ENCODE data around the gene CATSPERB. TPM values are rescaled to one million over a fixed set of nuclear protein-coding genes. Genes with fewer than 3 reads are reported as not detected.

The CATSPERB gene
- total and polyA plus RNA-seq, 2 of the 8 experiments (the other 6 are each of a cell fraction or from before 2014, with no cell fraction given), result 0.11 to 0.30 TPM

GRCh38 chr14:91737619-91738018 is 5.7 kb upstream of the CATSPERB start:
- POLR2A ChIA-PET (ENCODE audit: partially characterized antibody), result interaction anchor here (0.6 kb wide), 1 partner anchor 10 kb away, joined by 3 read pairs; no protein-coding TSS in a partner anchor
- H3K9me3 ChIP-seq (ENCODE audit: insufficient read depth in 2 of 2, low read depth in 1 of 2, low read length in 1 of 2), result no peaks in the 10 kb centered on the region
- no peak overlapping the region for H2BK15ac ChIP-seq (ENCODE audit: low read length)
- no peak overlapping the region for H3K9ac ChIP-seq (replicated peaks in 1 of 4; ENCODE audit: extremely low read depth in 1 of 4, low read depth in 3 of 4, low read length in 3 of 4)
- no peak overlapping the region for H3K23ac ChIP-seq (ENCODE audit: insufficient read length)
- no peak overlapping the region for H3K18ac ChIP-seq (ENCODE audit: extremely low read depth, low read length)
- no peaks in the 10 kb centered on the region for H3K27me3 ChIP-seq (replicated peaks in 1 of 4; ENCODE audit: control insufficient read depth in 3 of 4, extremely low read depth in 1 of 4, insufficient read depth in 3 of 4, low read length in 3 of 4)
- no peak overlapping the region for H2BK5ac ChIP-seq (ENCODE audit: low read depth, low read length)
- no peaks in the 10 kb centered on the region for H3K79me1 ChIP-seq (ENCODE audit: low read depth, low read length)
- no peak overlapping the region for H2AK5ac ChIP-seq (ENCODE audit: low read depth, low read length)
- H4K5ac ChIP-seq (ENCODE audit: insufficient read length, low read depth, low read length), result no peak overlapping the region
- FAIRE-seq, result no peak
- H2BK120ac ChIP-seq (replicated peaks; ENCODE audit: low read depth, low read length), result no peak overlapping the region
- no peak overlapping the region for H2BK12ac ChIP-seq (ENCODE audit: low read depth, low read length)
- no peak overlapping the region for H4K91ac ChIP-seq (replicated peaks; ENCODE audit: insufficient read length, low read length)
- DNase-seq (ENCODE audit: low read depth in 1 of 2, low spot score in 2 of 2), result no peak
- no peak overlapping the region for H3K56ac ChIP-seq (replicated peaks; ENCODE audit: insufficient read length, low read depth, low read length)
- no peak overlapping the region for H3K4me2 ChIP-seq (ENCODE audit: insufficient read depth in 1 of 2, low read depth in 2 of 2, low read length in 2 of 2)
- H2AFZ ChIP-seq (ENCODE audit: low read length), result no peak overlapping the region
- H3K27ac ChIP-seq (ENCODE audit: low read depth, low read length), result no peak overlapping the region
- no peaks in the 10 kb centered on the region for H3K36me3 ChIP-seq (ENCODE audit: control insufficient read depth in 2 of 4, insufficient read depth in 4 of 4, low read length in 3 of 4)
- H3K4ac ChIP-seq (replicated peaks; ENCODE audit: insufficient read length, low read depth, low read length), result no peak overlapping the region
- no peaks in the 10 kb centered on the region for H4K20me1 ChIP-seq (replicated peaks in 1 of 2; ENCODE audit: control insufficient read depth in 1 of 2, insufficient read depth in 2 of 2, low read length in 2 of 2)
- H2BK20ac ChIP-seq (ENCODE audit: low read length), result no peak overlapping the region
- no peaks in the 10 kb centered on the region for H3K79me2 ChIP-seq (ENCODE audit: control insufficient read depth in 1 of 2, insufficient read depth in 2 of 2, low read length in 2 of 2)
- no peak overlapping the region for H3K14ac ChIP-seq (ENCODE audit: insufficient read length)
- H3K4me1 ChIP-seq (replicated peaks in 1 of 4; ENCODE audit: control insufficient read depth in 3 of 4, insufficient read depth in 4 of 4, low read length in 3 of 4), result no peaks in the 10 kb centered on the region
- no peaks in the 10 kb centered on the region for H3K23me2 ChIP-seq (ENCODE audit: low read depth, low read length)
- no peak overlapping the region for H4K8ac ChIP-seq (ENCODE audit: extremely low read depth, insufficient read depth, low read length)
- 89% methylated on average over 5 of the region's 5 CpGs; no CpG with 5 or more reads in 1 of the 2 experiments for WGBS, 2 experiments (ENCODE audit: extremely low coverage in 1 of 2, insufficient coverage in 1 of 2, insufficient read length in 1 of 2, insufficient replicate concordance in 2 of 2, low coverage in 1 of 2, low lambda C conversion rate in 2 of 2, missing lambda C conversion rate in 1 of 2)
- H3K4me3 ChIP-seq (ENCODE audit: extremely low read depth in 1 of 4, insufficient read depth in 2 of 4, low read depth in 3 of 4, low read length in 4 of 4), result no peak overlapping the region
- CTCF ChIA-PET (ENCODE audit: partially characterized antibody), result interaction anchor here (0.6 kb wide), 1 partner anchor 122 kb away, joined by 3 read pairs; no protein-coding TSS in a partner anchor

All from H1 (cell line).